ENCODE measurements around the gene VPS13D. TPM values are rescaled to one million over a fixed set of nuclear protein-coding genes. Genes with fewer than 3 reads are reported as not detected.

Gene VPS13D
- total and polyA plus RNA-seq, 2 donors (not counting 3 experiments of a cell fraction or from before 2014, with no cell fraction given) = 13.6 to 48.5 TPM

DNA sequence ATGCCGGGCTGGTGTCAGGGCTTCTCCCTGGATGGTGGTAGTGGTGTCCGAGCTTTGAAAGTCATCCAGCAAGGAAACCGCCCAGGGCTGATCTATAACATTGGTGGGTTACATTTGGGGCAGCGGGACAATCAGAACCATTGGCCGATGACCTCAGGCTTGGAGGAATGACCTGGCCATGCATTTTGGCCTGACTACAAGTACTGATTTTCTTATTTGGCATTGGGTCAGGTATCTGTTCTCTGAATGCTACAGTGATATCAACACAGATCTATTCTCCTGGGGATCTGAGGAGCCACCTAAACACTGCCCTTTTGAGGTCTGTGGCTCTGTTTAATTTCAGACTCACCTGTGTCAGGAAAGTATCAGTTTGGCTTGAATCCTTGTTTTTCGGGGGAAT is 128.7 kb downstream of the VPS13D start:
- Histone ChIP-seq H3K4me1 (ENCODE audit: control insufficient read depth, extremely low read depth, insufficient read depth, low read length) (no peaks in the 10 kb centered on the region), H3K4me3 (replicated peaks in 1 of 3; ENCODE audit: insufficient read depth in 1 of 3, low read depth in 1 of 3, low read length in 3 of 3) (no peak overlapping the region), H4K20me1 (replicated peaks; ENCODE audit: control insufficient read depth, extremely low read depth, insufficient read depth, low read length) (no peaks in the 10 kb centered on the region), H3K27me3 (ENCODE audit: control insufficient read depth in 2 of 2, insufficient read depth in 2 of 2, low read length in 2 of 2) (no peaks in the 10 kb centered on the region), H3K36me3 (ENCODE audit: control insufficient read depth in 2 of 2, extremely low read depth in 1 of 2, insufficient read depth in 2 of 2, low read length in 2 of 2) (peaks cover 5 to 21% of the 10 kb centered on the region in 2 experiments), H2AFZ (ENCODE audit: low read depth, low read length) (no peak overlapping the region), H3K79me2 (ENCODE audit: control insufficient read depth, insufficient read depth, low read length) (no peaks in the 10 kb centered on the region), H3K9me3 (replicated peaks; ENCODE audit: control insufficient read depth, insufficient read depth, low read length) (no peaks in the 10 kb centered on the region), H3K27ac (ENCODE audit: insufficient read depth, low read depth, low read length) (no peak overlapping the region), H3K9ac (replicated peaks; ENCODE audit: extremely low read depth, insufficient read depth, low read length) (no peak overlapping the region), H3K9me1 (replicated peaks; ENCODE audit: control insufficient read depth, extremely low read depth, insufficient read depth, low read length) (no peaks in the 10 kb centered on the region), H3K4me2 (ENCODE audit: insufficient read depth, low read length) (no peak overlapping the region)
- no TSS peak for BruUV-seq (replicated peaks)
- CTCF ChIA-PET = no interaction called here
- no peak for FAIRE-seq
- POLR2A ChIA-PET = no interaction called here
- dilution Hi-C loops (cut with MboI; ENCODE audit: extremely low pct_ligation_motif_present, low sequenced_read_pairs) (no loop called here), intact Hi-C loops (cut with micrococcal nuclease) (no loop called here)
- no peak for DNase-seq (ENCODE audit: low read depth, low spot score)
- TF ChIP-seq CTCF (IDR thresholded peaks at IDR 0.05; ENCODE audit: extremely low read depth in 1 of 2, insufficient read depth in 1 of 2, low read depth in 1 of 2, low read length in 2 of 2) = no peak
- TF ChIP-seq POLR2A (IDR thresholded peaks at IDR 0.05; ENCODE audit: low read depth, low read length) = no peak
- TF ChIP-seq POLR2AphosphoS5 (IDR thresholded peaks at IDR 0.05; ENCODE audit: insufficient read depth, low read depth, low read length) = no peak
- no peak for TF ChIP-seq FOS (IDR thresholded peaks at IDR 0.05; ENCODE audit: borderline replicate concordance, insufficient read depth, low read length)
- no peak for TF ChIP-seq MAX (IDR thresholded peaks at IDR 0.05; ENCODE audit: insufficient read depth, insufficient read length)
- TF ChIP-seq MYC (IDR thresholded peaks at IDR 0.05; ENCODE audit: low read depth, low read length) = no peak
- TF ChIP-seq GATA2 (IDR thresholded peaks at IDR 0.05; ENCODE audit: insufficient read depth, insufficient read length, low read depth, low read length) = no peak
- TF ChIP-seq JUN (IDR thresholded peaks at IDR 0.05; ENCODE audit: borderline replicate concordance, insufficient read depth, insufficient read length, low read depth) = no peak

Data from endothelial cell of umbilical vein (primary cell).